B cell (primary cell): ENCODE data around the gene DGUOK. TPM values are rescaled to one million over a fixed set of nuclear protein-coding genes. Genes with fewer than 3 reads are reported as not detected.

ENCODE experiments used
- ATAC-seq: fragments of 200-7000 bp; cut with Tn5 transposase; one replicate; pipeline ENCODE4 v1.10.0; 2021; ENCODE audit warnings: low read depth, mild to moderate bottlenecking, moderate number of reproducible peaks, moderate library complexity
- CTCF ChIA-PET: fragments of 350-600 bp; sonication (Branson Sonifier 250); formaldehyde crosslinking; loops from one replicate; lab custom pipeline; 2021; ENCODE audit warnings: antibody characterized with exemption, inconsistent platforms; lab: Charles Lee
- POLR2A ChIA-PET: fragments of 350-600 bp; sonication (Branson Sonifier 250); formaldehyde crosslinking; loops from one replicate; lab custom pipeline; 2021; ENCODE audit warnings: antibody characterized with exemption; lab: Charles Lee
- DNase-seq: peaks from one replicate; pipeline ENCODE4 v3.0.0; 2013
- H2AFZ ChIP-seq: 2 replicates; pipeline ENCODE4 v1.6.1; 2012; ENCODE audit warnings: mild to moderate bottlenecking, low read depth, low read length; ENCODE audit not compliant: insufficient read depth, poor library complexity, severe bottlenecking
- H3K27ac ChIP-seq, 2 donors: 1 replicate in 1 of 2; 2 replicates in 1 of 2; pipeline ENCODE4 v1.5.1; 2012 to 2013; ENCODE audit warnings: low read length in 2 of 2, mild to moderate bottlenecking in 2 of 2, moderate library complexity in 1 of 2
- H3K27me3 ChIP-seq, 4 experiments: fragments of 200-600 bp in 1 of 4; sonication (generic) in 1 of 4; replicated peaks in 1 of 4; 1 replicate in 2 of 4; 2 replicates in 2 of 4; pipeline versions ENCODE4 v1.6.1 to v1.7.0; 2013 to 2016; ENCODE audit warnings: low read length in 3 of 4, mild to moderate bottlenecking in 2 of 4, mixed read lengths in 1 of 4, moderate library complexity in 1 of 4; ENCODE audit not compliant: insufficient read depth in 4 of 4, control insufficient read depth in 3 of 4; ENCODE audit errors: control extremely low read depth in 1 of 4
- H3K36me3 ChIP-seq, 2 experiments: replicated peaks in 1 of 2; 1 replicate in 1 of 2; 2 replicates in 1 of 2; pipeline versions ENCODE4 v1.6.1 to v1.7.1; 2013; ENCODE audit warnings: low read length in 1 of 2; ENCODE audit not compliant: insufficient read depth in 2 of 2, control insufficient read depth in 1 of 2; ENCODE audit errors: control extremely low read depth in 1 of 2, extremely low read depth in 1 of 2
- H3K4me1 ChIP-seq, 2 donors: fragments of 200-600 bp in 1 of 2; sonication (generic) in 1 of 2; 1 replicate in 1 of 2; 2 replicates in 1 of 2; pipeline versions ENCODE4 v1.5.1 to v1.6.1; 2013 to 2017; ENCODE audit warnings: low read length in 2 of 2; ENCODE audit not compliant: control insufficient read depth in 2 of 2, insufficient read depth in 2 of 2
- H3K4me2 ChIP-seq: replicated peaks from 2 replicates; pipeline ENCODE3; 2012; ENCODE audit warnings: mild to moderate bottlenecking, low read depth, low read length; ENCODE audit not compliant: poor library complexity, severe bottlenecking
- H3K4me3 ChIP-seq, 5 experiments: fragments of 200-600 bp in 1 of 5; sonication (generic) in 1 of 5; 1 replicate in 3 of 5; 2 replicates in 2 of 5; pipeline versions ENCODE4 v1.5.1 to v1.7.0; 2011 to 2016; ENCODE audit warnings: low read length in 4 of 5, mild to moderate bottlenecking in 4 of 5, low read depth in 2 of 5, control low read depth in 1 of 5, moderate library complexity in 1 of 5; ENCODE audit not compliant: insufficient read depth in 1 of 5; ENCODE audit errors: control extremely low read depth in 1 of 5, extremely low read depth in 1 of 5
- H3K79me2 ChIP-seq: fragments of 200-600 bp; sonication (generic); one replicate; pipeline ENCODE4 v1.6.0; 2016; ENCODE audit warnings: low read length; ENCODE audit not compliant: control insufficient read depth, insufficient read depth
- H3K9ac ChIP-seq: fragments of 200-600 bp; sonication (generic); 2 replicates; pipeline ENCODE4 v1.6.1; 2017; ENCODE audit warnings: mild to moderate bottlenecking, low read length, moderate library complexity
- H3K9me3 ChIP-seq, 3 donors: one replicate each; pipeline versions ENCODE4 v1.6.1 to v1.7.1; 2013; ENCODE audit warnings: low read length in 2 of 3; ENCODE audit not compliant: control insufficient read depth in 2 of 3, insufficient read depth in 1 of 3; ENCODE audit errors: control extremely low read depth in 1 of 3
- H4K20me1 ChIP-seq: 2 replicates; pipeline ENCODE4 v1.6.0; 2012; ENCODE audit warnings: mild to moderate bottlenecking, low read length; ENCODE audit not compliant: insufficient read depth, control insufficient read depth, poor library complexity, severe bottlenecking
- H3K27ac Mint-ChIP-seq: one replicate; pipeline ENCODE4 v1.8.0; 2021; ENCODE audit warnings: mixed read lengths
- H3K27me3 Mint-ChIP-seq: one replicate; pipeline ENCODE4 v1.8.0; 2021; ENCODE audit warnings: mixed read lengths
- H3K4me1 Mint-ChIP-seq: one replicate; pipeline ENCODE4 v1.8.0; 2021; ENCODE audit warnings: mixed read lengths
- H3K4me3 Mint-ChIP-seq: one replicate; pipeline ENCODE4 v1.8.0; 2021; ENCODE audit warnings: mixed read lengths
- H3K9me3 Mint-ChIP-seq: one replicate; pipeline ENCODE4 v1.8.0; 2022; ENCODE audit warnings: mixed read lengths; ENCODE audit not compliant: insufficient read depth
- CTCF ChIP-seq: fragments of 200-600 bp; IDR thresholded peaks from one replicate; pipeline ENCODE4 v1.8.0; 2022; ENCODE audit warnings: antibody characterized with exemption, mild to moderate bottlenecking
- EZH2 ChIP-seq: IDR thresholded peaks from 2 replicates; pipeline ENCODE4 v1.6.1; 2012; ENCODE audit warnings: borderline replicate concordance, low read depth, mild to moderate bottlenecking, moderate library complexity, low read length; ENCODE audit not compliant: insufficient read depth, poor library complexity, severe bottlenecking
- WGBS: methylation state at CpG from one replicate; pipeline ENCODE4 v1.1.5; 2013; ENCODE audit warnings: missing lambda C conversion rate; ENCODE audit not compliant: insufficient coverage; 5-methylcytosine and 5-hydroxymethylcytosine counted together
- intact Hi-C: fragments of 100-400 bp; cut with micrococcal nuclease; formaldehyde crosslinking; loops from one replicate; pipeline ENCODE4 v1.10.0; 2022
- polyA plus RNA-seq: library from polyadenylated mRNA; depleted of rRNA; stranded (reverse); fragments of >200 nt; gene quantifications from 2 replicates; pipeline ENCODE4 v1.2.3, GENCODE V29; 2012
- total RNA-seq, 2 donors: library from RNA; stranded (reverse); fragments of 120-200 nt in 1 of 2; gene quantifications; 1 replicate in 1 of 2; 2 replicates in 1 of 2; pipeline versions ENCODE4 v1.2.3 to v1.2.4, GENCODE V29; 2013 to 2022

The DGUOK gene
- total and polyA plus RNA-seq, 2 donors (not counting 1 experiment from before 2014, with no cell fraction given): 61.7 to 81.5 TPM

DNA sequence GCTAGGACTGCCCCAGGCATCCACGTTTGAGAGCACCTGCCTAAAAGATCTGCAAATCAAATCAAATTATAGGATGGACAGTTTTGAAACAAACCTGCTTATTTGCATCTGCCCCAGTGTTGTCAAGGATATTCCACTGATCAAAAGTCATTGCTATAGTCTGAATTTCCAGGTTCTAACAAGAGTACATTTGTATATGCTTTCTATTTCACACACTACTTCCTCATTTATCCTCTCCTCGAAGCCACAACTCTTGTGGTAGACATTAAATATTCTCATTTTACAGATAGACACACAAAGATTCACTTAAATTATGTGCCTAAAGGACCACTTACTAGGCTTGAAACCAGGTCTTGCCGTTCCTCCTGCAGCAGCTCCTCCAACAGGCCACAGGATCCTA, 46.2 kb downstream of the DGUOK start:
- peak overlapping the region; percentile 48 for H3K4me2 ChIP-seq
- H3K27ac ChIP-seq: no peak overlapping the region
- Mint-ChIP-seq H3K9me3 (no peaks in the 10 kb centered on the region), H3K4me1 (peaks cover 46% of the 10 kb centered on the region), H3K4me3 (peak overlapping the region; percentile 14), H3K27me3 (no peaks in the 10 kb centered on the region), H3K27ac (no peak overlapping the region)
- H4K20me1 ChIP-seq: no peaks in the 10 kb centered on the region
- no peak overlapping the region for H3K9ac ChIP-seq
- no peaks in the 10 kb centered on the region for H3K27me3 ChIP-seq
- DNase-seq: peak; percentile 44
- intact Hi-C loops: loop anchor here (5.0 kb wide), 1 partner anchor 204 kb away; the partner anchor contains the start of gene MOB1A
- no peaks in the 10 kb centered on the region for H3K36me3 ChIP-seq
- no peak for ATAC-seq
- CTCF ChIA-PET: interaction anchor here (1.4 kb wide), 1 partner anchor 64 kb away, joined by 3 read pairs; no protein-coding TSS in a partner anchor
- H3K9me3 ChIP-seq: no peaks in the 10 kb centered on the region
- H3K4me1 ChIP-seq: peaks cover 35 to 38% of the 10 kb centered on the region in 2 donors
- H3K79me2 ChIP-seq: no peaks in the 10 kb centered on the region
- POLR2A ChIA-PET: no interaction called here
- TF ChIP-seq EZH2 (no peak), CTCF (no peak)
- H2AFZ ChIP-seq: no peak overlapping the region
- H3K4me3 ChIP-seq: no peak overlapping the region
- WGBS: 0% methylated on average over 3 of the region's 3 CpGs

DNA sequence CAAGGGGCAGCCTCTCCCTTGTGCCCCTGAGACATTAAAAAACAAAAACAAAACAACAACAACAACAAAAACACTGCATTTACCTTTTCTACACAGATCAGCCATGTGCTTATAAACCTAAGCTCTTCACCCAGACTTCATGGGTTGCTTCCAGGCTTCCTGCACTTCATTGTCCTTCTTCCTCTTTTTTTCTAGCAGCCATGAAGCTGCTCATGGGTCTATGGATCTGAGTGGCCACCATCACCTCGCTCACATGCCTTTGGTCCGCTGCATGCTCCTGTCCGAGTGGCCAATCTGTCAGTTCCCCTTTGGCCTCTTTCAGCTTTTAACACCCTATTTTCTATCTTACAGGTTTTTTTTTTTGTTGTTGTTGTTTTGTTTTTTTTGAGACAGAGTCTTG, 49.1 kb downstream of the DGUOK start:
- Histone ChIP-seq H3K27ac (no peak overlapping the region), H3K4me1 (peaks cover 42 to 47% of the 10 kb centered on the region in 2 donors), H4K20me1 (no peaks in the 10 kb centered on the region), H3K4me2 (no peak overlapping the region), H3K27me3 (peaks cover 0 to 9% (median 2%) of the 10 kb centered on the region in 4 experiments), H2AFZ (no peak overlapping the region), H3K4me3 (no peak overlapping the region), H3K9ac (no peak overlapping the region), H3K36me3 (no peaks in the 10 kb centered on the region), H3K79me2 (no peaks in the 10 kb centered on the region), H3K9me3 (no peaks in the 10 kb centered on the region)
- ChIA-PET POLR2A (no interaction called here), CTCF (no interaction called here)
- intact Hi-C loops: no loop called here
- DNase-seq: no peak
- H3K27me3 Mint-ChIP-seq: peaks cover 7% of the 10 kb centered on the region
- ATAC-seq: no peak
- 93% methylated on average over 3 of the region's 3 CpGs for WGBS
- TF ChIP-seq CTCF (no peak), EZH2 (no peak)
- no peaks in the 10 kb centered on the region for H3K9me3 Mint-ChIP-seq
- no peak overlapping the region for H3K27ac Mint-ChIP-seq
- no peak overlapping the region for H3K4me3 Mint-ChIP-seq
- H3K4me1 Mint-ChIP-seq: peaks cover 49% of the 10 kb centered on the region
